Left lobe of liver (tissue), 2 donors: ENCODE measurements around the gene KCNH8. TPM values are rescaled to one million over a fixed set of nuclear protein-coding genes. Genes with fewer than 3 reads are reported as not detected.
"Not testable (repeated sequence)": the region's sequence is repeated elsewhere in the genome, so short reads cannot be mapped to it uniquely, and the experiment has no call there.

Experiments
- ATAC-seq: fragments of 200-7000 bp; cut with Tn5 transposase; one replicate; pipeline ENCODE4 v1.9.1; 2020; ENCODE audit warnings: mild to moderate bottlenecking, moderate library complexity
- DNase-seq: peaks from one replicate; pipeline ENCODE4 v3.0.0-alpha.2; 2020; ENCODE audit warnings: low spot score
- total RNA-seq: library from RNA; stranded (reverse); gene quantifications from one replicate; pipeline ENCODE4 v1.2.1, GENCODE V29; 2021
- donor health status: DM: no; HTN: no; CAD: no; lungs with moderate emphysema.
- donor health status: DM: no; HTN: yes; CAD: no.

KCNH8 gene
- total RNA-seq, 1 donor from 2014 or later = not detected

GRCh38 chr3:19171794-19172193 lies 23.5 kb downstream of the KCNH8 start:
- no peak for DNase-seq
- no peak for ATAC-seq

- DNase-seq (no peak), ATAC-seq (no peak)
These were observed 25.6 kb downstream of the KCNH8 start for GRCh38 chr3:19173945-19174344.

- DNase-seq (no peak), ATAC-seq (no peak)
These were observed 35.3 kb downstream of the KCNH8 start for GRCh38 chr3:19183584-19183983.

GRCh38 chr3:19190126-19190525 lies 41.8 kb downstream of the KCNH8 start:
- ATAC-seq = no peak
- DNase-seq = no peak

- no peak for ATAC-seq
- no peak for DNase-seq
These were observed 42.3 kb downstream of the KCNH8 start for GRCh38 chr3:19190602-19191001.

- DNase-seq = no peak
- ATAC-seq = no peak
These were observed 50.8 kb downstream of the KCNH8 start for GRCh38 chr3:19199131-19199530.

GRCh38 chr3:19202303-19202702 lies 54.0 kb downstream of the KCNH8 start:
- ATAC-seq (no peak), DNase-seq (no peak)

- ATAC-seq = no peak
- DNase-seq = no peak
These were observed 54.4 kb downstream of the KCNH8 start for GRCh38 chr3:19202754-19203153.

GRCh38 chr3:19206540-19206939 lies 58.2 kb downstream of the KCNH8 start:
- ATAC-seq (no peak), DNase-seq (no peak)

- no peak for DNase-seq
- no peak for ATAC-seq
These were observed 65.4 kb downstream of the KCNH8 start for GRCh38 chr3:19213603-19214220.

GRCh38 chr3:19215427-19215826 lies 67.1 kb downstream of the KCNH8 start:
- DNase-seq = no peak
- no peak for ATAC-seq

GRCh38 chr3:19216669-19217337 lies 68.5 kb downstream of the KCNH8 start:
- DNase-seq (peak; percentile 82), ATAC-seq (peak; percentile 92)

- ATAC-seq = no peak
These were observed 72.0 kb downstream of the KCNH8 start for GRCh38 chr3:19220311-19220710.

GRCh38 chr3:19221081-19221480 lies 72.8 kb downstream of the KCNH8 start:
- ATAC-seq = no peak

More at GRCh38 chr3:19220311-19220710, 72.0 kb downstream of the KCNH8 start:
- no peak for DNase-seq

GRCh38 chr3:19226479-19226878 lies 78.2 kb downstream of the KCNH8 start:
- DNase-seq = no peak

More at GRCh38 chr3:19221081-19221480, 72.8 kb downstream of the KCNH8 start:
- DNase-seq = no peak

GRCh38 chr3:19228167-19228566 lies 79.9 kb downstream of the KCNH8 start:
- ATAC-seq (no peak), DNase-seq (no peak)

More at GRCh38 chr3:19226479-19226878, 78.2 kb downstream of the KCNH8 start:
- no peak for ATAC-seq

GRCh38 chr3:19229086-19229485 lies 80.8 kb downstream of the KCNH8 start:
- DNase-seq (no peak), ATAC-seq (no peak)

- DNase-seq = not testable (repeated sequence)
These were observed 81.6 kb downstream of the KCNH8 start for GRCh38 chr3:19229881-19230280.

GRCh38 chr3:19231792-19232461 lies 83.6 kb downstream of the KCNH8 start:
- no peak for DNase-seq
- no peak for ATAC-seq

More at GRCh38 chr3:19229881-19230280, 81.6 kb downstream of the KCNH8 start:
- not testable (repeated sequence) for ATAC-seq

- DNase-seq = no peak
- ATAC-seq = no peak
These were observed 84.3 kb downstream of the KCNH8 start for GRCh38 chr3:19232566-19232965.

GRCh38 chr3:19233882-19234784 lies 85.8 kb downstream of the KCNH8 start:
- ATAC-seq = not testable (repeated sequence)

More at GRCh38 chr3:19233882-19234784, 85.8 kb downstream of the KCNH8 start:
- not testable (repeated sequence) for DNase-seq
